A673 (cell line): ENCODE data around the gene SRSF4.

Experiments used
- CTCF ChIP-seq: fragments of 300-800, 200-600 bp; sonication (generic); conservative IDR thresholded peaks from 2 replicates; pipeline ENCODE4 v1.5.1; 2017; ENCODE audit warnings: low read depth, mild to moderate bottlenecking, antibody characterized with exemption, low read length, moderate library complexity, mixed read lengths
- EZH2 ChIP-seq: fragments of 200-600 bp; sonication (generic); IDR thresholded peaks from 2 replicates; pipeline ENCODE4 v1.6.1; 2017; ENCODE audit warnings: borderline replicate concordance, low read depth, mild to moderate bottlenecking, mixed read lengths, antibody characterized with exemption, low read length; ENCODE audit not compliant: poor library complexity, severe bottlenecking

GRCh38 chr1:29202584-29203340 is 21.1 kb upstream of the SRSF4 start:
- TF ChIP-seq EZH2 (no peak), CTCF (peak; percentile 98)
